Measurements from ENCODE around the gene BCAT1. TPM values are rescaled to one million over a fixed set of nuclear protein-coding genes. Genes with fewer than 3 reads are reported as not detected.

BCAT1 gene
- total and polyA plus RNA-seq, 2 experiments from 2014 or later = 53.6 to 181 TPM

DNA sequence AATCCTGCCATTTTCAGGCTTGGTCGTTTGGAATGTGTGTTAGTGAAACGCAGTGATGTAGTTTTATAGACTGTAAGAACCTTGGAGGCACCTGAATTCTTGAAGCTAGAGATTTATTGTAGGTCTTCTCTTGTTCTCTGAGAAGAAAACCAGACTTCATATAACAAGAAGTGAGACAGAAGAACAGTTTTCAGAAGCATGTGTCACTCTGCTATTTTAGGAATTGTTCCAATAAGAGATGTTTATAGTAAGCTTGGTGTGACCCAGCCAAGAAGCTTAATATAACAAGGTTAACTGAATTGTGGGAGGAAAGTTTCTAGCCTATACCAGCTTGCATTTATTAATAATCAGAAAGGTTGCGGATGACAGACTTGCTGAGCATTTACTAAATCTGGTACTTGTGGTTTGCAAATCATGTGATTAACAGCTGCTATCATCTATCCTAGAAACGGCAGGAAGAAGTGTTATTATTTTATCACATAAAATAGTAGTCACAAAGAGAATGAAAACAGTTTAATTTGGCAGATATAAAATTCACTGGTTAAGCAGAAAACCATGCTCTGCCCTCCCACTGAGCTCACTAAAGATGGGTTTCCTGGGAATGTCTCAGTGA, 49.2 kb upstream of the BCAT1 start:
- Mint-ChIP-seq H3K27ac (no peak overlapping the region), H3K4me3 (no peak overlapping the region), H3K27me3 (ENCODE audit: insufficient read depth, low read depth, poor library complexity) (no peaks in the 10 kb centered on the region), H3K36me3 (ENCODE audit: low read depth) (no peaks in the 10 kb centered on the region), H3K9me3 (no peaks in the 10 kb centered on the region), H3K4me1 (no peaks in the 10 kb centered on the region)
- Histone ChIP-seq H3K79me2 (replicated peaks; ENCODE audit: insufficient read depth) (no peaks in the 10 kb centered on the region), H2AFZ (peak overlapping the region; percentile 83; the same call in 1 of the 2 replicates), H3K27ac (ENCODE audit: low read depth) (no peak overlapping the region), H3K4me1 (ENCODE audit: insufficient read depth) (no peaks in the 10 kb centered on the region), H4K20me1 (replicated peaks; ENCODE audit: insufficient read depth) (no peaks in the 10 kb centered on the region), H3K9me2 (ENCODE audit: insufficient read depth) (no peaks in the 10 kb centered on the region), H3K4me3 (no peak overlapping the region), H3K36me3 (ENCODE audit: insufficient read depth) (no peaks in the 10 kb centered on the region), H3F3A (replicated peaks; ENCODE audit: low read depth) (no peaks in the 10 kb centered on the region), H3K4me2 (no peak overlapping the region), H3K27me3 (ENCODE audit: insufficient read depth) (no peaks in the 10 kb centered on the region)
- DNase-seq (ENCODE audit: low spot score) = no peak
- no peak for ATAC-seq
- TF ChIP-seq NANOG (IDR thresholded peaks at IDR 0.05; ENCODE audit: borderline replicate concordance) (no peak), EZH2phosphoT487 (IDR thresholded peaks at IDR 0.05; ENCODE audit: unreplicated experiment) (no peak)
- TF ChIP-seq, protein P1, sequence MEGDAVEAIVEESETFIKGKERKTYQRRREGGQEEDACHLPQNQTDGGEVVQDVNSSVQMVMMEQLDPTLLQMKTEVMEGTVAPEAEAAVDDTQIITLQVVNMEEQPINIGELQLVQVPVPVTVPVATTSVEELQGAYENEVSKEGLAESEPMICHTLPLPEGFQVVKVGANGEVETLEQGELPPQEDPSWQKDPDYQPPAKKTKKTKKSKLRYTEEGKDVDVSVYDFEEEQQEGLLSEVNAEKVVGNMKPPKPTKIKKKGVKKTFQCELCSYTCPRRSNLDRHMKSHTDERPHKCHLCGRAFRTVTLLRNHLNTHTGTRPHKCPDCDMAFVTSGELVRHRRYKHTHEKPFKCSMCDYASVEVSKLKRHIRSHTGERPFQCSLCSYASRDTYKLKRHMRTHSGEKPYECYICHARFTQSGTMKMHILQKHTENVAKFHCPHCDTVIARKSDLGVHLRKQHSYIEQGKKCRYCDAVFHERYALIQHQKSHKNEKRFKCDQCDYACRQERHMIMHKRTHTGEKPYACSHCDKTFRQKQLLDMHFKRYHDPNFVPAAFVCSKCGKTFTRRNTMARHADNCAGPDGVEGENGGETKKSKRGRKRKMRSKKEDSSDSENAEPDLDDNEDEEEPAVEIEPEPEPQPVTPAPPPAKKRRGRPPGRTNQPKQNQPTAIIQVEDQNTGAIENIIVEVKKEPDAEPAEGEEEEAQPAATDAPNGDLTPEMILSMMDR (conservative IDR thresholded peaks at IDR 0.05; ENCODE audit: low read depth in 2 of 2) = no peak

DNA sequence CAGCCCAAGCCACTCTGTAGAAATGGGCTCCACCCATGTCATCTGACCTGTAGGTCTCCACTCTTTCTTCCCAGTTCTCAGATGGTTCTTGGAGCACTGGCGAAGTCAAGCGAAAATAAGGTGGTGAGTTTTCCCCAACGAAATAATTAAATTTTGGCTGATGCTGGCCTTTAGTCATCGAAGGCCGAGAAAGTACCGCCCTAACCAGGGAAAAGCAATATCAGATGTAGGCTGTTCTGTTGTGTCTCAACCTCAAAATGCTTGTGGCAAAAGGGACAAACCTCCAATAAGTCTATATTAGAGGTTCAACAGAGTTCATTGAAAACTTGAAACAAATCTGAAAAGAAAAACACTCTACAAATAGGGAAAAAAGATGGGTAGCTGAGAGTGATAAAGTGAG, 48.6 kb upstream of the BCAT1 start:
- Histone ChIP-seq H3K27me3 (ENCODE audit: insufficient read depth) (no peaks in the 10 kb centered on the region), H3F3A (replicated peaks; ENCODE audit: low read depth) (no peaks in the 10 kb centered on the region), H3K4me2 (no peak overlapping the region), H2AFZ (peak overlapping the region; percentile 83), H3K9me2 (ENCODE audit: insufficient read depth) (no peaks in the 10 kb centered on the region), H3K4me3 (no peak overlapping the region), H3K79me2 (replicated peaks; ENCODE audit: insufficient read depth) (no peaks in the 10 kb centered on the region), H4K20me1 (replicated peaks; ENCODE audit: insufficient read depth) (no peaks in the 10 kb centered on the region), H3K36me3 (ENCODE audit: insufficient read depth) (no peaks in the 10 kb centered on the region), H3K4me1 (ENCODE audit: insufficient read depth) (no peaks in the 10 kb centered on the region), H3K27ac (ENCODE audit: low read depth) (no peak overlapping the region)
- Mint-ChIP-seq H3K36me3 (ENCODE audit: low read depth) (no peaks in the 10 kb centered on the region), H3K27me3 (ENCODE audit: insufficient read depth, low read depth, poor library complexity) (no peaks in the 10 kb centered on the region), H3K4me3 (no peak overlapping the region), H3K4me1 (no peaks in the 10 kb centered on the region), H3K27ac (no peak overlapping the region), H3K9me3 (no peaks in the 10 kb centered on the region)
- TF ChIP-seq CREB1 (CRISPR knock-in tag; IDR thresholded peaks at IDR 0.05; ENCODE audit: low read depth) (no peak), EZH2 (IDR thresholded peaks at IDR 0.05; ENCODE audit: low read depth, unreplicated experiment) (no peak), EZH2phosphoT487 (IDR thresholded peaks at IDR 0.05; ENCODE audit: unreplicated experiment) (no peak), NANOG (IDR thresholded peaks at IDR 0.05; ENCODE audit: borderline replicate concordance) (no peak), ZNF331 (CRISPR knock-in tag; IDR thresholded peaks at IDR 0.05; ENCODE audit: low read depth) (no peak)
- TF ChIP-seq, protein P2, sequence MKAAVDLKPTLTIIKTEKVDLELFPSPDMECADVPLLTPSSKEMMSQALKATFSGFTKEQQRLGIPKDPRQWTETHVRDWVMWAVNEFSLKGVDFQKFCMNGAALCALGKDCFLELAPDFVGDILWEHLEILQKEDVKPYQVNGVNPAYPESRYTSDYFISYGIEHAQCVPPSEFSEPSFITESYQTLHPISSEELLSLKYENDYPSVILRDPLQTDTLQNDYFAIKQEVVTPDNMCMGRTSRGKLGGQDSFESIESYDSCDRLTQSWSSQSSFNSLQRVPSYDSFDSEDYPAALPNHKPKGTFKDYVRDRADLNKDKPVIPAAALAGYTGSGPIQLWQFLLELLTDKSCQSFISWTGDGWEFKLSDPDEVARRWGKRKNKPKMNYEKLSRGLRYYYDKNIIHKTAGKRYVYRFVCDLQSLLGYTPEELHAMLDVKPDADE (IDR thresholded peaks at IDR 0.05) = no peak
- TF ChIP-seq, protein P1 (conservative IDR thresholded peaks at IDR 0.05; ENCODE audit: low read depth in 2 of 2) = no peak
- no peak for ATAC-seq
- DNase-seq (ENCODE audit: low spot score) = no peak
